HepG2 (cell line): Measurements from ENCODE around the gene PLCXD3. TPM values are rescaled to one million over a fixed set of nuclear protein-coding genes. Genes with fewer than 3 reads are reported as not detected.

ENCODE experiments used
- ATAC-seq: fragments of 200-7000 bp; cut with Tn5 transposase; 3 replicates; pipeline ENCODE4 v1.9.1; 2020; ENCODE audit warnings: mild to moderate bottlenecking, moderate library complexity
- BruUV-seq: library from RNA; stranded (reverse); fragments of 400-500 nt; replicated peaks from 2 replicates; lab custom pipeline; 2021; lab: Mats Ljungman, UMichigan
- CTCF ChIA-PET: fragments of 300-600 bp; formaldehyde crosslinking; extraction: SDS; loops from one replicate; lab custom pipeline; 2021; ENCODE audit warnings: low total read pairs, inconsistent platforms, low intra/inter-chr PET ratio; lab: Yijun Ruan, JAX
- POLR2A ChIA-PET: fragments of 350-600 bp; sonication (Branson Sonifier 250); formaldehyde crosslinking; loops from one replicate; lab custom pipeline; 2020; ENCODE audit warnings: antibody characterized with exemption, inconsistent platforms; lab: Yijun Ruan, JAX
- DNase-seq: peaks from one replicate; pipeline ENCODE4 v3.0.0-alpha.2; 2015; ENCODE audit warnings: low spot score
- FAIRE-seq: peaks from 3 replicates; lab custom pipeline; 2011; peaks lifted over from hg19 to GRCh38; lab: Jason Lieb, UNC
- H2AFZ ChIP-seq: one replicate; pipeline ENCODE4 v1.6.1; 2011; ENCODE audit warnings: low read length, inconsistent platforms
- H3K27ac ChIP-seq: fragments of 300-600 bp; 3 replicates; pipeline ENCODE4 v1.8.0; 2011; ENCODE audit warnings: mixed run types, mild to moderate bottlenecking, mixed read lengths, low read length, inconsistent platforms; ENCODE audit not compliant: insufficient read depth; ENCODE audit errors: extremely low read length
- H3K27me3 ChIP-seq, 2 experiments: fragments of 200-600 bp in 1 of 2; 2 replicates in 1 of 2; 3 replicates in 1 of 2; pipeline versions ENCODE4 v1.6.0 to v1.8.0; 2011; ENCODE audit warnings: low read length in 2 of 2, mild to moderate bottlenecking in 2 of 2, moderate library complexity in 2 of 2, inconsistent platforms in 1 of 2; ENCODE audit not compliant: insufficient read depth in 2 of 2, control insufficient read depth in 1 of 2
- H3K36me3 ChIP-seq, 2 experiments: fragments of 200-600 bp in 1 of 2; replicated peaks in 1 of 2; 2 replicates in 1 of 2; 3 replicates in 1 of 2; pipeline versions ENCODE4 v1.5.1 to v1.8.0; 2011; ENCODE audit warnings: low read length in 2 of 2, inconsistent platforms in 1 of 2; ENCODE audit not compliant: insufficient read depth in 2 of 2, control insufficient read depth in 1 of 2
- H3K4me1 ChIP-seq: 2 replicates; pipeline ENCODE4 v1.5.1; 2012; ENCODE audit warnings: low read length, inconsistent platforms; ENCODE audit not compliant: insufficient read depth
- H3K4me2 ChIP-seq: 2 replicates; pipeline ENCODE4 v1.6.0; 2011; ENCODE audit warnings: low read depth, low read length, inconsistent platforms
- H3K4me3 ChIP-seq, 3 experiments: fragments of 200-600 bp in 1 of 3; sonication (generic), shearing (Covaris generic) in 1 of 3; replicated peaks in 1 of 3; 2 replicates each; pipeline ENCODE4 v1.5.1; 2011 to 2016; ENCODE audit warnings: low read length in 3 of 3, inconsistent platforms in 2 of 3, low read depth in 2 of 3, mild to moderate bottlenecking in 2 of 3, control low read depth in 1 of 3, mixed read lengths in 1 of 3; ENCODE audit not compliant: insufficient read depth in 1 of 3
- H3K79me2 ChIP-seq: one replicate; pipeline ENCODE4 v1.6.1; 2011; ENCODE audit warnings: low read length, inconsistent platforms; ENCODE audit not compliant: insufficient read depth
- H3K9ac ChIP-seq: 2 replicates; pipeline ENCODE4 v1.6.0; 2011; ENCODE audit warnings: mild to moderate bottlenecking, low read depth, low read length, inconsistent platforms; ENCODE audit not compliant: insufficient read depth
- H3K9me3 ChIP-seq: 2 replicates; pipeline ENCODE4 v1.5.1; 2012; ENCODE audit warnings: mild to moderate bottlenecking, low read length
- H4K20me1 ChIP-seq: 2 replicates; pipeline ENCODE4 v1.6.0; 2011; ENCODE audit warnings: inconsistent platforms, mild to moderate bottlenecking, low read length, moderate library complexity; ENCODE audit not compliant: insufficient read depth
- ELF3 ChIP-seq: IDR thresholded peaks from 2 replicates; pipeline ENCODE4 v1.6.1; 2016; ENCODE audit warnings: missing genetic modification reagents, missing compliant biosample characterization
- NCOA1 ChIP-seq: sonication (generic); formaldehyde crosslinking; IDR thresholded peaks from 2 replicates; pipeline ENCODE4 v1.9.0; 2021; ENCODE audit warnings: missing genetic modification reagents
- NFATC3 ChIP-seq: sonication (generic); formaldehyde crosslinking; IDR thresholded peaks from 2 replicates; pipeline ENCODE4 v1.5.1; 2020; ENCODE audit warnings: mild to moderate bottlenecking, missing genetic modification reagents
- POGZ ChIP-seq: sonication (generic); formaldehyde crosslinking; IDR thresholded peaks from 2 replicates; pipeline ENCODE4 v1.4.0; 2020; ENCODE audit warnings: mild to moderate bottlenecking, missing genetic modification reagents
- RXRB ChIP-seq: IDR thresholded peaks from 2 replicates; pipeline ENCODE4 v1.6.1; 2016; ENCODE audit warnings: borderline replicate concordance, missing genetic modification reagents, missing compliant biosample characterization
- TMF1 ChIP-seq: sonication (generic); formaldehyde crosslinking; IDR thresholded peaks from 2 replicates; pipeline ENCODE4 v1.8.1; 2022; ENCODE audit warnings: low read depth, missing genetic modification reagents
- ZBTB42 ChIP-seq: sonication (generic); formaldehyde crosslinking; IDR thresholded peaks from 2 replicates; pipeline ENCODE4 v1.5.0; 2020; ENCODE audit warnings: mild to moderate bottlenecking, missing genetic modification reagents
- ZFP90 ChIP-seq: sonication (generic); formaldehyde crosslinking; IDR thresholded peaks from 2 replicates; pipeline ENCODE4 v1.8.0; 2022; ENCODE audit warnings: missing genetic modification reagents, mild to moderate bottlenecking, inconsistent platforms, borderline replicate concordance
- ZNF101 ChIP-seq: sonication (generic); formaldehyde crosslinking; IDR thresholded peaks from 2 replicates; pipeline ENCODE4 v1.4.0; 2020; ENCODE audit warnings: mild to moderate bottlenecking, low read depth, missing genetic modification reagents, borderline replicate concordance
- ZNF629 ChIP-seq: sonication (generic); formaldehyde crosslinking; conservative IDR thresholded peaks from 2 replicates; pipeline ENCODE4 v1.5.0; 2020; ENCODE audit warnings: missing genetic modification reagents
- WGBS: methylation state at CpG from one replicate; pipeline ENCODE4 v1.1.6; 2017; ENCODE audit warnings: low lambda C conversion rate; 5-methylcytosine and 5-hydroxymethylcytosine counted together
- in situ Hi-C: cut with HindIII; loops from 2 replicates; pipeline ENCODE4 v1.10.0; 2017; ENCODE audit warnings: low pct_unique_long_range_greater_than_20kb; ENCODE audit not compliant: extremely low pct_ligation_motif_present
- intact Hi-C: fragments of 100-400 bp; cut with micrococcal nuclease; formaldehyde crosslinking; loops from one replicate; pipeline ENCODE4 v1.10.0; 2022; ENCODE audit not compliant: unreplicated experiment
- polyA plus RNA-seq, 8 experiments: library from polyadenylated mRNA; depleted of rRNA in 3 of 8; stranded (reverse) in 7 of 8; unstranded in 1 of 8; fragments of >200 nt; fragmentation: Illumina TruSeq in 4 of 8; extraction: Trizol in 4 of 8; gene quantifications; 2 replicates each; pipeline versions ENCODE4 v1.2.1 to v1.2.3, GENCODE V29; 2011 to 2016; ENCODE audit warnings: low read depth in 4 of 8, missing spikeins in 1 of 8, mixed read lengths in 1 of 8; ENCODE audit not compliant: insufficient read depth in 1 of 8
- total RNA-seq, 5 experiments: library from RNA; depleted of rRNA; stranded (reverse); fragments of >200 nt; fragmentation: Illumina TruSeq; extraction: Trizol; gene quantifications; 2 replicates each; pipeline ENCODE4 v1.2.3, GENCODE V29; 2016; ENCODE audit warnings: low read depth in 1 of 5
- TF ChIP-seq, protein P1 (sequence below): IDR thresholded peaks from 2 replicates; pipeline ENCODE4 v1.6.1; 2016; ENCODE audit warnings: low read depth, control low read depth

The PLCXD3 gene
- total and polyA plus RNA-seq, 2 of the 13 experiments (the other 11 are each of a cell fraction or from before 2014, with no cell fraction given), result not detected

DNA sequence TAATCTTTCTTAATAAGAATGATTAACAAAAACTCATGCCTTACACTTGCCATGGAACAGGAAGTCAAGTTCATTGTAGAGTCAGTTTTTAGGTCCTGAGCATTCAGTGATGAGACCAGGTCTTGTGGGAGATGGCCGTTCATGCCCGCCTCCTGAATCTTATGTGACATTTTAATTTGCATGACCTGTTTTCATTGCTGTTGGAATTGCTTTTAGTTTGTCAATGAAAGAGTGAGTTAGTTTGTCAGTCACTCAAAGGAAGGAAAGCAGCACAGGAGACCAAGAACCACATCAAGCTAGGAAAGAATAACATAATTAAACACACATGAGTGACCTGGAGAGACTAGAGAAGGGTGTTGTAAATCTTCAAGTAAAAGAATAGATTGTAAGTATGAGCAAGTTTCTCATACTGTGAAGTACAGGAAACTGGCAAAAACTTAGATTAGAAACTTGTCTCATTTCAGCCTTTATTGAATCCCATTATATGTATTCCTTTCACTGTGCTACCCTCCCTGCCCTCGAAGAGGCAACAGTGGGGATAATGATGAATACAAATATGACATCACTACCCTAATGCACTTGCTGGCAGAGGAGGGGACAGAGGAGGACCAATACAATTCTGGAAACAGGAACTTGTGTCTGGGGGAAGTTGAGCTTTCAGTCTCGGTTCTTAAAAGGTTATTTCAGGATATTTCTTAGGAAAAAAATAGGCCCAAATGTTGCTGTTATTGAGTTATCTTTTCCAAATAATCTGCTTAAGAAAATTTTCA, 232.7 kb downstream of the PLCXD3 start:
- in situ Hi-C loops (loop anchor here (10.0 kb wide), 1 partner anchor 357 kb away; no protein-coding TSS in a partner anchor), intact Hi-C loops (no loop called here)
- ATAC-seq, result no peak
- Histone ChIP-seq H3K27ac (no peak overlapping the region), H3K79me2 (no peaks in the 10 kb centered on the region), H3K9me3 (no peaks in the 10 kb centered on the region), H3K36me3 (no peaks in the 10 kb centered on the region), H3K4me3 (no peak overlapping the region), H3K27me3 (no peaks in the 10 kb centered on the region; a peak in 2 of 5 replicates), H3K4me1 (no peaks in the 10 kb centered on the region), H2AFZ (no peak overlapping the region), H3K9ac (no peak overlapping the region), H4K20me1 (no peaks in the 10 kb centered on the region), H3K4me2 (no peak overlapping the region)
- no peak for TF ChIP-seq NFATC3 (CRISPR knock-in tag)
- TF ChIP-seq NCOA1 (CRISPR knock-in tag), result no peak
- no peak for TF ChIP-seq RXRB (CRISPR knock-in tag)
- no peak for TF ChIP-seq ZBTB42
- TF ChIP-seq POGZ (CRISPR knock-in tag), result no peak
- TF ChIP-seq ZFP90 (CRISPR knock-in tag), result no peak
- no peak for TF ChIP-seq ZNF629
- no peak for TF ChIP-seq TMF1
- TF ChIP-seq, protein P1, sequence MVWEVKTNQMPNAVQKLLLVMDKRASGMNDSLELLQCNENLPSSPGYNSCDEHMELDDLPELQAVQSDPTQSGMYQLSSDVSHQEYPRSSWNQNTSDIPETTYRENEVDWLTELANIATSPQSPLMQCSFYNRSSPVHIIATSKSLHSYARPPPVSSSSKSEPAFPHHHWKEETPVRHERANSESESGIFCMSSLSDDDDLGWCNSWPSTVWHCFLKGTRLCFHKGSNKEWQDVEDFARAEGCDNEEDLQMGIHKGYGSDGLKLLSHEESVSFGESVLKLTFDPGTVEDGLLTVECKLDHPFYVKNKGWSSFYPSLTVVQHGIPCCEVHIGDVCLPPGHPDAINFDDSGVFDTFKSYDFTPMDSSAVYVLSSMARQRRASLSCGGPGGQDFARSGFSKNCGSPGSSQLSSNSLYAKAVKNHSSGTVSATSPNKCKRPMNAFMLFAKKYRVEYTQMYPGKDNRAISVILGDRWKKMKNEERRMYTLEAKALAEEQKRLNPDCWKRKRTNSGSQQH, result no peak
- no peak for TF ChIP-seq ZNF101
- no peak for TF ChIP-seq ELF3 (CRISPR knock-in tag)
- BruUV-seq, result no TSS peak
- 8% methylated on average over 4 of the region's 4 CpGs for WGBS
- ChIA-PET POLR2A (no interaction called here), CTCF (no interaction called here)
- no peak for FAIRE-seq
- DNase-seq, result no peak
